ENCODE results near the gene SERPINA12.
A peak's percentile ranks its signal among the peaks of the same experiment; 100 is the strongest.

Gene SERPINA12

GRCh38 chr14:94473666-94474410 is 35.4 kb downstream of the SERPINA12 start:
- Histone ChIP-seq H3K36me3 (ENCODE audit: control insufficient read depth, insufficient read depth, low read length) (no peaks in the 10 kb centered on the region), H3K9me3 (ENCODE audit: control insufficient read depth, insufficient read depth, low read length) (0 out of 2 replicates have a peak, but pooled peaks cover under 1% of the 10 kb centered on the region), H3K27me3 (ENCODE audit: control insufficient read depth, insufficient read depth, low read length) (no peaks in the 10 kb centered on the region), H3K27ac (ENCODE audit: low read depth, low read length) (peak overlapping the region; percentile 66), H3K9ac (ENCODE audit: low read depth, low read length) (no peak overlapping the region), H3K4me3 (ENCODE audit: low read depth, low read length) (no peak overlapping the region), H3K4me1 (ENCODE audit: control insufficient read depth, insufficient read depth, low read length) (peaks cover 4% of the 10 kb centered on the region; the same call in 1 of the 2 replicates)

- Histone ChIP-seq H3K4me1 (ENCODE audit: control insufficient read depth, insufficient read depth, low read length) (peaks cover 4% of the 10 kb centered on the region; the same call in 1 of the 2 replicates), H3K9me3 (ENCODE audit: control insufficient read depth, insufficient read depth, low read length) (no peaks in the 10 kb centered on the region), H3K27me3 (ENCODE audit: control insufficient read depth, insufficient read depth, low read length) (no peaks in the 10 kb centered on the region), H3K9ac (ENCODE audit: low read depth, low read length) (no peak overlapping the region), H3K36me3 (ENCODE audit: control insufficient read depth, insufficient read depth, low read length) (no peaks in the 10 kb centered on the region), H3K4me3 (ENCODE audit: low read depth, low read length) (no peak overlapping the region), H3K27ac (ENCODE audit: low read depth, low read length) (no peak overlapping the region)
Measured at GRCh38 chr14:94472842-94473241, 36.4 kb downstream of the SERPINA12 start.

DNA sequence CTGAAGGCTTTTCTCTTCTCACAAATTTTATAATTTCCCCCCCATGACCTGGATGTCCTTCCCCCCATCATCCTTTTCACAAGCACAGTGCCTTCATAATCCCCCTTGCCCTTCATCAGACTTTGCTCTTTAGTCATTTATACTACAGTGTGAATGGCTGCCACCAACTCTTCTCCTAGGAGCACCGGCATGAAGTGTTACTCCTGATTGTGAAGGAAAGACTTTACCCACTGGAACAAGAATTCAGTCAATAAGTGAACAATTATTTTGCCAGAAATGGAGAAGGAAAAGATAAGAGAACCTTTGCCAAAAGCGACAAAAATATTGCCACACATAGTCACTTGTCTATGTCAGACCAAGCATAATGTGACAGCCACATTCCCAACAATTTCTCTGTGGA is 38.2 kb downstream of the SERPINA12 start:
- Histone ChIP-seq H3K27me3 (ENCODE audit: control insufficient read depth, insufficient read depth, low read length) (no peaks in the 10 kb centered on the region), H3K9me3 (ENCODE audit: control insufficient read depth, insufficient read depth, low read length) (no peaks in the 10 kb centered on the region), H3K36me3 (ENCODE audit: control insufficient read depth, insufficient read depth, low read length) (no peaks in the 10 kb centered on the region), H3K27ac (ENCODE audit: low read depth, low read length) (no peak overlapping the region), H3K4me3 (ENCODE audit: low read depth, low read length) (no peak overlapping the region), H3K9ac (ENCODE audit: low read depth, low read length) (no peak overlapping the region), H3K4me1 (ENCODE audit: control insufficient read depth, insufficient read depth, low read length) (peaks cover 4% of the 10 kb centered on the region; the same call in 1 of the 2 replicates)

DNA sequence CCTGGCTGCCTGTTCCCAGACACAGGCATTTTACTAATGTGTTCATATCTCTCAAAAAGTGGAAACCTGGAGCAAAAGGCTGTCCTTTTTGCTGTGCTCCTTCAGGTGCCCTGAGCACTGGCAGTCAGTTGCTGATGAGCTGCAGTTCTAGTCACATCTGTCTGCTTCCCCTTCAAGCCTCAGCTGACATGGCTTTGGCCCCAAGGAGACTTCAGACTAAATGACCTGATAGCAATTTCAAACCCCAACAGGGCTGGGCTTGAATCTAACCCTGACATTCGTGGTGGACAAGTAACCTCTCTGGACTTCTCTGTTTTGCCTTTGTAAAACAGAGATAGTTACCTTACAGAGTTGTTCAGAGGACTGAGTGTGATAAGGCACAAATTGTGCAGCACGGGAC is 39.0 kb downstream of the SERPINA12 start:
- peaks cover under 1% of the 10 kb centered on the region; the same call in 1 of the 2 replicates for H3K9me3 ChIP-seq (ENCODE audit: control insufficient read depth, insufficient read depth, low read length)
- no peaks in the 10 kb centered on the region for H3K36me3 ChIP-seq (ENCODE audit: control insufficient read depth, insufficient read depth, low read length)
- H3K27ac ChIP-seq (ENCODE audit: low read depth, low read length) = no peak overlapping the region
- no peak overlapping the region for H3K4me3 ChIP-seq (ENCODE audit: low read depth, low read length)
- no peaks in the 10 kb centered on the region for H3K27me3 ChIP-seq (ENCODE audit: control insufficient read depth, insufficient read depth, low read length)
- no peak overlapping the region for H3K9ac ChIP-seq (ENCODE audit: low read depth, low read length)
- H3K4me1 ChIP-seq (ENCODE audit: control insufficient read depth, insufficient read depth, low read length) = peaks cover 4% of the 10 kb centered on the region; the same call in 1 of the 2 replicates

DNA sequence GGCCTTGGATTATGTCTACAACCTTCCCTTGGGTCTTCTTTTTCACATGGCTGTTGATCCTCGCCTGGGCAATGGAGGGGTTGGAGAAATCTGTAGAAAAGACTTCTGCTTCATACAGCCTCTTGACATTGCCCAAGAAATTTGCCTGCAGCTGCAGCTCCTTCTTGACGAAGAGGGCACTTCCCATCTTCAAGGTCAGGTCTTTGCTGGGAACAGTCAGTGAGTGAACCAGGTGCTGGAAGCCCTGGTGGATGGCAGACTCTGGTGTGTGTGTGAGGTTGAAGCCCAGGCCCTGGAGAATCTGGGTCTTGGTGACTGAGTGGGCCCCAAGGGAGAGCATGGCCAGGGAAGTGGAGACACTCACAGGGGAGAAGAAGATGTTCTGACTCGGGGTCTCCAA is 40.0 kb downstream of the SERPINA12 start:
- Histone ChIP-seq H3K4me1 (ENCODE audit: control insufficient read depth, insufficient read depth, low read length) (no peaks in the 10 kb centered on the region), H3K36me3 (ENCODE audit: control insufficient read depth, insufficient read depth, low read length) (no peaks in the 10 kb centered on the region), H3K9me3 (ENCODE audit: control insufficient read depth, insufficient read depth, low read length) (peaks cover 11% of the 10 kb centered on the region), H3K9ac (ENCODE audit: low read depth, low read length) (no peak overlapping the region), H3K4me3 (ENCODE audit: low read depth, low read length) (no peak overlapping the region), H3K27ac (ENCODE audit: low read depth, low read length) (no peak overlapping the region), H3K27me3 (ENCODE audit: control insufficient read depth, insufficient read depth, low read length) (no peaks in the 10 kb centered on the region)

DNA sequence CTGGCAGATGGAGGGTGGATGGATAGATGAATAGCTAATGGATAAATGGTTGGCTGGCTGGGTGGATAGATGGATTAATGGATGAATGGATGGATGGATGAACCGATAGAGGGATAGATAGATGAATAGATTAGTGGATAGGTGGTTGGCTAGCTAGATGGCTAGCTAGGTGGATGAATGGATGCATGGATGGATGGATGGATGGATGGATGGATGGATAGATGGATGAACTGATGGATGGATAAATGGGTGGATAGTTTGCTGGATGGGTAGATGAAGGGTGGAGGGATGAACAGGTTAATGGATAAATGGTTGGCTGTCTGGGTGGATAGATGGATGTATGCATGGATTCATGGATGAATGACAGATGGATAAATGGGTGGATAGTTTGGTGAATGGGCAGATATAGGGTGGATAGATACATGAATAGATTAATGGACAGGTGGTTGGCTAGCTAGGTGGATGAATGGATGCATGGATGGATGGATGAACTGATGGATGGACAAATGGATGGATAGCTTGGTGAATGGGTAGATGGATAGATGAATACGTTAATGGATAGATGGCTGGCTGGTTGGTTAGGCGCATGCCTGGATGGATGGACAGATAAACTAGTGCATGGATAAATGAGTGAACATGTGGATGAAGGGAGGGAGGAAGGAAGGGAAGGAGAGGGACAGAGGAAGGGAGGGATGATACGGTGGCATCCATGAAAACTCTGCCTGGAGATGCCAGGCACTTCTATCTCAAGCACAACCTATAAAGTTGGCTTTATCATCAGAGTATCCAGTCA is 41.3 kb downstream of the SERPINA12 start:
- Histone ChIP-seq H3K27ac (ENCODE audit: low read depth, low read length) (no peak overlapping the region), H3K27me3 (ENCODE audit: control insufficient read depth, insufficient read depth, low read length) (no peaks in the 10 kb centered on the region), H3K36me3 (ENCODE audit: control insufficient read depth, insufficient read depth, low read length) (no peaks in the 10 kb centered on the region)

GRCh38 chr14:94466706-94467370 is 42.4 kb downstream of the SERPINA12 start:
- H3K9me3 ChIP-seq (ENCODE audit: control insufficient read depth, insufficient read depth, low read length) = peaks cover 13% of the 10 kb centered on the region
- no peaks in the 10 kb centered on the region for H3K27me3 ChIP-seq (ENCODE audit: control insufficient read depth, insufficient read depth, low read length)
- no peaks in the 10 kb centered on the region for H3K4me1 ChIP-seq (ENCODE audit: control insufficient read depth, insufficient read depth, low read length)
- H3K4me3 ChIP-seq (ENCODE audit: low read depth, low read length) = no peak overlapping the region
- no peak overlapping the region for H3K27ac ChIP-seq (ENCODE audit: low read depth, low read length)
- no peaks in the 10 kb centered on the region for H3K36me3 ChIP-seq (ENCODE audit: control insufficient read depth, insufficient read depth, low read length)
- H3K9ac ChIP-seq (ENCODE audit: low read depth, low read length) = no peak overlapping the region

More for the DNA sequence above, 41.3 kb downstream of the SERPINA12 start:
- Histone ChIP-seq H3K9me3 (ENCODE audit: control insufficient read depth, insufficient read depth, low read length) (peaks cover 13% of the 10 kb centered on the region), H3K9ac (ENCODE audit: low read depth, low read length) (no peak overlapping the region), H3K4me3 (ENCODE audit: low read depth, low read length) (no peak overlapping the region), H3K4me1 (ENCODE audit: control insufficient read depth, insufficient read depth, low read length) (no peaks in the 10 kb centered on the region)

- Histone ChIP-seq H3K27ac (ENCODE audit: low read depth, low read length) (no peak overlapping the region), H3K9me3 (ENCODE audit: control insufficient read depth, insufficient read depth, low read length) (peaks cover 13% of the 10 kb centered on the region), H3K4me3 (ENCODE audit: low read depth, low read length) (no peak overlapping the region), H3K9ac (ENCODE audit: low read depth, low read length) (no peak overlapping the region), H3K36me3 (ENCODE audit: control insufficient read depth, insufficient read depth, low read length) (no peaks in the 10 kb centered on the region), H3K27me3 (ENCODE audit: control insufficient read depth, insufficient read depth, low read length) (no peaks in the 10 kb centered on the region), H3K4me1 (ENCODE audit: control insufficient read depth, insufficient read depth, low read length) (no peaks in the 10 kb centered on the region)
Measured at GRCh38 chr14:94465042-94465441, 44.2 kb downstream of the SERPINA12 start.

GRCh38 chr14:94464290-94464689 is 45.0 kb downstream of the SERPINA12 start:
- no peaks in the 10 kb centered on the region for H3K4me1 ChIP-seq (ENCODE audit: control insufficient read depth, insufficient read depth, low read length)
- H3K27ac ChIP-seq (ENCODE audit: low read depth, low read length) = no peak overlapping the region
- H3K9ac ChIP-seq (ENCODE audit: low read depth, low read length) = no peak overlapping the region
- no peak overlapping the region for H3K4me3 ChIP-seq (ENCODE audit: low read depth, low read length)
- peaks cover 13% of the 10 kb centered on the region for H3K9me3 ChIP-seq (ENCODE audit: control insufficient read depth, insufficient read depth, low read length)
- no peaks in the 10 kb centered on the region for H3K27me3 ChIP-seq (ENCODE audit: control insufficient read depth, insufficient read depth, low read length)
- H3K36me3 ChIP-seq (ENCODE audit: control insufficient read depth, insufficient read depth, low read length) = no peaks in the 10 kb centered on the region

- no peak overlapping the region for H3K4me3 ChIP-seq (ENCODE audit: low read depth, low read length)
- H3K9ac ChIP-seq (ENCODE audit: low read depth, low read length) = no peak overlapping the region
- H3K36me3 ChIP-seq (ENCODE audit: control insufficient read depth, insufficient read depth, low read length) = no peaks in the 10 kb centered on the region
- H3K4me1 ChIP-seq (ENCODE audit: control insufficient read depth, insufficient read depth, low read length) = no peaks in the 10 kb centered on the region
- H3K9me3 ChIP-seq (ENCODE audit: control insufficient read depth, insufficient read depth, low read length) = peaks cover 13% of the 10 kb centered on the region
- H3K27me3 ChIP-seq (ENCODE audit: control insufficient read depth, insufficient read depth, low read length) = no peaks in the 10 kb centered on the region
- H3K27ac ChIP-seq (ENCODE audit: low read depth, low read length) = no peak overlapping the region
Measured at GRCh38 chr14:94462763-94463572, 46.3 kb downstream of the SERPINA12 start.
